HG03558 (cell line): Measurements from ENCODE around the gene CENPM.

Source experiments
- ATAC-seq: cut with Tn5 transposase; IDR thresholded peaks from one replicate; pipeline ENCODE4 v1.9.1; 2021; ENCODE audit warnings: moderate number of reproducible peaks; ENCODE audit not compliant: unreplicated experiment; ENCODE audit errors: extremely low read depth

Gene CENPM

DNA sequence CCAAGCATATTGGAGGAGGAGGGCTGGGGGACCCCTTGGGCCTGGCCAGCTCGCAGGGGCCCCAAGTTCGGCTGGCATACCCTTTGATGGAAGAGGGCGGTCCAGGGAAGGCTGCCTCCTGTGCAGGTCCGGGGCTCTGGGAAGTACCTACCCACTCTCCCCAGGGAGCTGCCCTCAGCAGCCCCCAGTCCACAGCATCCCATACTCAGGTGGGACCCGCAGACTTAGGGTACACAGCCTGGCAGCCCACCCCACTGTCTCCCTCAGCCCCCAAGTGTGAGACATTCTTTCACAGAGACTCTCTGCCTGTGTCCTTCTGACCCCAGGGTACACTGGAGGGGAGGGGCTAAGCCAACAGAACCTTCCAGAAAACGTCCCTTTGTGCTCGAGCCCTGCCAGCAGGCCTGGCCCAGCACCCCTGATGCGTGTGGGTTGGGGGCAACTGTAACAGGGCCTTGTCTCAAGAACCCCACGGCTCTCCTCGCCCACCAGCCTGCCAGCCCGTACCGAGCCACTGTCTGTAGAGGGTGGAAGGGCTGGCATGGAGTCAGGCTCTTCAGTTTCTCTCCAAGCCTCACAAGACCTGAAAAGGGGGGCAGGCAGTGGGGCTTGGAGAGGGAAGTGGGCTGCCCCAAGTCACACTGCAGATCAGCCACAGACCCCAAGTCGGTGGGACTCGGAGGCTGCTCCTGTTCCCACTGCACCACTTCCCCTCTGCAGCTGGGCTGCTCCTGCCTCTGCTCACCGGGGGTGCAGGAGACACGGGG is 13.4 kb downstream of the CENPM start:
- no peak for ATAC-seq

DNA sequence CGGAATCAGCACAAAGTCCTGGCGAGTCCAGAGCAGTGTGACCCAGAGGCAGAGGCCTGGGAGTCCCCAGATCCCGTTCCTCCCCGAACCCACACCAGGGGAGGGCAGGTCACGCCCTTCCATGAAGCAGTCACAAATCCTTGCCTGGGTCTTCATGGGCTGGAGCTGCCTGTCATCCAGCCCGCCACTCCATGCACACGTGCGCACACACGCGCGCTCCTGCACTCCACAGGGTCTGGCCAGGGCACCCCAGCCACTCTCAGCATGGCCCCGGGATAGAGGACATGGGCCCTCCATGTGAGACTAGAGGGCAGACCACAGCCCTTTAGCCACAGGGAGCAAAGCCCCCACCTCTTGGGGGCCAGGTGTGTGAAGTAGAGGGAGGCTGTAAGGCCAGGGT is 14.6 kb downstream of the CENPM start:
- no peak for ATAC-seq

DNA sequence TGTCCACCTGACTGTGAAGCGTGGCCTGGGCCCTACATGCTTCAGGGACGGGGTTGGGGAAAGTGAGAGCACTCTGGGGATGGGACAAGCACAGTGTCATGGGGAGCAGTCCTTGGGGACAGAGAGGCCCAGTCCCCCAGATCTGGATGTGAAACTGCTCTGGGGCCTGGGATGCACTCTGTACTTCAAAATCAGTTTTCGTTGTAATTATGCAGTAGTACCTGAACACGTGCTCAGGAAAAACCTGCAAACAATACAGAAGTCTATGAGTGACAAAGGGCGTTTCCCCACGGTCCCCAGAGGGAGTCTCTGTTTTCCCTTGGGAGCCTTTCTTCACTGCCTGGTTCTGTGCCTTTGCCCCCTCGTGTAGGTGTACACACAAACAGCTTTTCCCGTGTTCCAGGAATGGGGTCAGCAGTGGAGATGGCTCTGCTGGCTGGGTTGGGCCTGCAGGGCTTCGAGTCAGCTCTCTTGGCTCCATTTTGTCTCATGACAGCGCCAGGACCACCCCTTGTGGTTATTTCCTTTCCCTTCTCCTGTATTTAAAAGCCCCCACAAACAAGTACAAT is 15.2 kb downstream of the CENPM start:
- no peak for ATAC-seq

DNA sequence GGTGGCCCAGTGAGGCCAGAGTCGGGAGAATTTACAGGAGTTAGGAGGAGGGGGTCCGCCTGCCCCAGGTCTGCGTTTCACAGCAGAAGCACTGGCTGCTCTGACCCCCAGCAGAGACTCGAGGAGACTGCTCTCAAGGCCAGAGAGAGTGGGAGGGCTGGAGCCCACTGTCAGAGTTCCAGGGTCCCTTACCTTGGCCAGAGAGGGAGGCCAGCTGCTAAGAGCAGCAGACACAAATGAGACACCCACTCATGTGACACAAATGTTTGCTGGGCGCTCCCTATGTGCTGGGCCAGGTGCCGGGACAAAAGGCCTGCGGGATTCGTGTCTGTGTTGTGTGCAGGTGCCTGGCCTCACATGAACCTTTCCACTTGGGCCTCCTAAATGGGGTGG is 17.5 kb downstream of the CENPM start:
- ATAC-seq: no peak

GRCh38 chr22:41928593-41929417 is 18.1 kb downstream of the CENPM start:
- ATAC-seq: no peak

DNA sequence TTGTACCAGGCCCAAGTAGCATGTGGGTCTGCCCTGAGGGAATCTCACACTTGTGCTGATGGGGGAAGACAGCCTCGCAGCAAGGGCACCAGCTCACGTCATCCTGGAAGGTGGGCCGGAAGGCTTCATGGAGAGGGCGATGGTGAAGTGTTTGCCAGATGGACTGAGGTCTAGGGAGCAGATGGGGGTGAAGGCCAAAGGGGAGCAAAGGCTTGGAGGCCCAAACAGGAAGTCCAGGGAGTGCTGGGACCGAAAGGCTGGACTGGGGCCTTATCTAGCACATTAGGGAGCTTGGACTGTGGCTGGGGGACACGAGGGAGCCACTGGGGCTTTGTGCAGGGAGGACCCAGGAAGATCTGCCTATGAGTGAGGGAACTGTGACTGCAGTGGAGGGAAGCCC is 19.1 kb downstream of the CENPM start:
- ATAC-seq: no peak

- no peak for ATAC-seq
These were observed 21.0 kb downstream of the CENPM start for GRCh38 chr22:41925783-41926460.

- no peak for ATAC-seq
These were observed 23.2 kb downstream of the CENPM start for GRCh38 chr22:41923595-41924276.

GRCh38 chr22:41922940-41923594 is 23.9 kb downstream of the CENPM start:
- no peak for ATAC-seq

GRCh38 chr22:41922328-41922727 is 24.6 kb downstream of the CENPM start:
- ATAC-seq: no peak

DNA sequence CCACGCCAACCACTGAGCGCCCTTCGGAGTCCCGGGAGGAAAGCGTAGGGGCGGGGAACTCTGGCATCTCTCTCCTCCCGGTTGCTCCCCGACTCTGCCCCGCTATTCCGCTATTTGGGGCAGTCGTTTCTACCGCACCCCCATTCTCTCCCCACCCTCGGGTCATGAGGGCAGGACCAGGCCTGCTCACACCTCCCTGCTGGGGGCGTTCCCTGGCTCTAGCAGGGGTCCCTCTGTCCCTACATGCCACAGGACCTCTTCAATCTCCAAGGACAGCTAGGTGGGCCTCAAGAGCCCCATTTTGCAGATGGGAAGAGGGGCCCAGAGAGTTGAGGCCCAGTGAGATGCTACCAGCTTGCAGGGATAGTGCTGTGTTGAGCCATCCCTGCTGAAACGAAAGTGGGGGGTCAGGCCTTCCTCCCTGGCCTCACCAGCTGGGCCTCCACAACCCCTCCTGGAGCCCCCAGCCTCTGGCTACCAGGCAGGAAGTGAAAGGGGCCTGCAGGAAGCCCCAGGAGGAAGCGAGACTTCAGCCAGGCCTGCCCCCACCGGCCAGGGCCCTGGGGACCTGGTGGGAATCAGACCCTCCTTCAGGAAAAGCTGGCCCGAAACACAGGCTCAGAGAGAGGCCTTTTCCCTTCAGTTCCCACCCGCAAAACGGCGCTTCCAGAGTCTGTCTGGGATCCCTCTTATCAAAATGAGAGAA is 26.5 kb downstream of the CENPM start:
- ATAC-seq: no peak

- no peak for ATAC-seq
These were observed 27.4 kb downstream of the CENPM start for GRCh38 chr22:41919357-41920224.

GRCh38 chr22:41917903-41918791 is 28.8 kb downstream of the CENPM start:
- ATAC-seq: no peak

- ATAC-seq: no peak
These were observed 29.5 kb downstream of the CENPM start for GRCh38 chr22:41917375-41917902.

GRCh38 chr22:41916745-41917358 is 30.1 kb downstream of the CENPM start:
- no peak for ATAC-seq

DNA sequence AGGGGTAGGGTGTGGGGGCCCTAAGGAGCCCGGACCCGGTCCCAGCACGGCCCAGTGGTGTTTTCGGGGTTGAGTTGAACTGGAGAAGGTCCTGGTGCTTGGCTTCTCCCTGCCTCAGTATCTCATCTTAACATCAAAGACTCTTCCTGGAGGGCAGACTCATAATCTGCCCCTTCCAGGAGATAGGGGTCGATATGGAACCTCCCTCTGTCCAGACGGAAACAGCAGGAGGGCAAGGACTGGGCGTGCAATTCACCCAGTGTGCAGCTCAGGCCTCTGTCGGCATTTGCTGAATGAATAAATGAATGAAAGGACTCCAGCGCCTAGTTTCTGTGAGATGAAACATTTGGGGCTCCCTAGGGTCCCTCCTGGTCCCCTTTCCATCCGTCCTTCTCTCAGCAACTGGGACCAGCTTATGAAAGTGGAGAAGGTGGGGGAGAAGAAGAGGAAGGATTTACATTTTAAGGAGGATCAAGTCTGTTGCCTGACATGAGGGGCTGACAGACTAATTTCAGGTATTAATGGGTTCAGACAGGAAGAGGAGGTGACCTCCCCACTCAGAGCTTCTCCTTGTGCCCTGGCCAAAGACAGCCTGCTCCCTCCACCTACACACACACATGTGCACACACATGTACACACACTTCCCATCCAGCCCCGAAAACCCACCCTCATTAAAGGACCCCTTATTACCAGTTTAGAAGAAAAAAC is 31.0 kb downstream of the CENPM start:
- ATAC-seq: no peak
